NCI-H774 (cell line): Measurements from ENCODE around the gene LIAS.
"Not testable (repeated sequence)": the region's sequence is repeated elsewhere in the genome, so short reads cannot be mapped to it uniquely, and the experiment has no call there.

Source experiments
- DNase-seq: peaks from one replicate; lab custom pipeline; 2025; lab: John Stamatoyannopoulos, UW

LIAS gene

GRCh38 chr4:39458505-39459300, at the start of gene LIAS, which contains the start of gene RPL9:
Gene LIAS (plus strand): TSS chr4:39459056. CDS start chr4:39459118, 62 bp downstream.
Gene RPL9 (minus strand): TSS chr4:39458922. CDS start chr4:39458439, 483 bp downstream.
- peak; percentile 97 for DNase-seq

- no peak for DNase-seq
These were observed 48.4 kb upstream of the LIAS start for GRCh38 chr4:39410415-39410814.

GRCh38 chr4:39411561-39411960, 47.3 kb upstream of the LIAS start:
- not testable (repeated sequence) for DNase-seq

DNA sequence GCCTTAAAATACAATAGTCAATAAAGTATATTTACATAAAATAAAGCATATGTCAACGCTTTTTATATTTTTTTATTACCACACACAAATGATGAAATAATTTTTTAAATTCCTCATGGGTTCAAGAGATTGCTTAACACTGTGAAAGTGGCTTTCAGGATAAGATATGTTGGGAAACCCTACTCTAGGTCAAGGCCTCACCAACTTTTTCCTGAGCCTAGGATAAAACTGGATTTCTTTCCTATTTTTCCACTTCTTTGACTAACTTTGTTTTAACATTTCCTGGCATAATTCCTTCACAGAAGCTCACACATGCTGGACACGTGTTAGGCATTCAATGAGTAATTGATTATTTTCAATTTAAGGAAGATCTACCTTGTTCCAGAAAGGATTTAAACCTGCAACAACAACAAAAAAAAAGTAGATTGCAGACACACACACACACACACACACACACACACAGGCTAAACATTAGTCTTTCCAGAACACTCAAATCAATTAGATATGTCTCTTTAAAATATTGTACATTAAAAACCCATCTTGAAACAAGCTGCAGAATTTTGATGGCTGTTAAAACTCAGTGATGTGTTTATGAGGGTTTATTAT, 43.1 kb upstream of the LIAS start:
- no peak for DNase-seq

GRCh38 chr4:39422247-39422646, 36.6 kb upstream of the LIAS start:
- no peak for DNase-seq

DNA sequence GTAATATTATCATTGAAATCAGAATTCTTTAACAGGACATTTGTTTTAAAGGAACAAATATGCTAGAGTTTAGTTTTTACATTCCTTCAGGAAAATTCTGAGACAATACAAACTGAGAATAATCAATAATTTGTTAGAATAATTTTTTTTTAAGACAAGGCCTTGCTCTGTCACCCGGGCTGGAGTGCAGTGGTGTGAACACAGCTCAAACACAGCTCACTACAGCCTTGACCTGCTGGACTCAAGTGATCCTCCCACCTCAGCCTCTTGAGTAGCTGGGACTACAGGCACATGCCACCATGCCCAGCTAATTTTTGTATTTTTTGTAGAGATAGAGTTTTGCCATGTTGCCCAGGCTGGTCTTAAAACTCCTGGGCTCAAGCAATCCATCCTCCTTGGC, 33.6 kb upstream of the LIAS start:
- not testable (repeated sequence) for DNase-seq

- no peak for DNase-seq
These were observed 32.1 kb upstream of the LIAS start for GRCh38 chr4:39426728-39427127.

GRCh38 chr4:39427520-39428114, 31.2 kb upstream of the LIAS start:
- no peak for DNase-seq

DNA sequence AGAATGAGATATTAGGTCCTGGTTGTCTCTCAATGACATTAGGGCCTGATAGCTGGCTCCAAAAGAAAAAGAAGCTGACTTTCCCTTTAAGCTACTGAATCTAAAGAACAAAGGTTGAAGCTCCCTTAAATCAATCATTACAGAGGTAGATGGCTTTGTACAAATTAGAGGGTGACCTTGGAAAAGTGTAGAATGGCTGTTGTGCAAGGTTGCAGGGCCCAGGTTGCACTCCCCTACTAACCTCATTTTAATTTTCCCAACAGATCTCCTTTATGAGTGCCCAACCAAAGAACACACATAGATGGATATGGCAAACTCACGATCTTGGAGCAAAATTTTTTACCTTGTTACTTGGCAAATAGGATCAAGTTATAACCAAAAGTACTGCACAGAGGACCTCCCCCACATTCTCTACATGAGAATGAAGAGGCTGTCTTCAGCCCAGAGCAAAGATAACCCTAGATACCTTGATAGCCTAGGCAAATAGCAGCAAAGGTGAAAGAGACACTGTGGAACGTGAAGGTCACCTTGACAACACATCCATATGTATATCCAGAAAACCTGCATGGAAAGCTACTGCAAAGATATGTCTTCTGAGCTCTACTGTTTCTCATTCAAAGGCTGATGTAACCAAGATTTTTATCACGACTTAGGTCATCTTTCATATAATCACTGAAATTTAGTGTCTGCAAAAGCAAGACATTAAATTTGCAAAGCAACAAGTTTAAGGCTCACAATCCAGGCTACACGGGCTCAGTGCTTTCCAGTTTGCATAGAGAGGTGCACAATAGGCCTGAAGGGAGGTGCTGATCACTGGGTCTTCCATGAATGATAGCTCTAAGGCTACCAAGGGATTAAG, 29.2 kb upstream of the LIAS start:
- no peak for DNase-seq

- no peak for DNase-seq
These were observed 24.9 kb upstream of the LIAS start for GRCh38 chr4:39433878-39434492.

DNA sequence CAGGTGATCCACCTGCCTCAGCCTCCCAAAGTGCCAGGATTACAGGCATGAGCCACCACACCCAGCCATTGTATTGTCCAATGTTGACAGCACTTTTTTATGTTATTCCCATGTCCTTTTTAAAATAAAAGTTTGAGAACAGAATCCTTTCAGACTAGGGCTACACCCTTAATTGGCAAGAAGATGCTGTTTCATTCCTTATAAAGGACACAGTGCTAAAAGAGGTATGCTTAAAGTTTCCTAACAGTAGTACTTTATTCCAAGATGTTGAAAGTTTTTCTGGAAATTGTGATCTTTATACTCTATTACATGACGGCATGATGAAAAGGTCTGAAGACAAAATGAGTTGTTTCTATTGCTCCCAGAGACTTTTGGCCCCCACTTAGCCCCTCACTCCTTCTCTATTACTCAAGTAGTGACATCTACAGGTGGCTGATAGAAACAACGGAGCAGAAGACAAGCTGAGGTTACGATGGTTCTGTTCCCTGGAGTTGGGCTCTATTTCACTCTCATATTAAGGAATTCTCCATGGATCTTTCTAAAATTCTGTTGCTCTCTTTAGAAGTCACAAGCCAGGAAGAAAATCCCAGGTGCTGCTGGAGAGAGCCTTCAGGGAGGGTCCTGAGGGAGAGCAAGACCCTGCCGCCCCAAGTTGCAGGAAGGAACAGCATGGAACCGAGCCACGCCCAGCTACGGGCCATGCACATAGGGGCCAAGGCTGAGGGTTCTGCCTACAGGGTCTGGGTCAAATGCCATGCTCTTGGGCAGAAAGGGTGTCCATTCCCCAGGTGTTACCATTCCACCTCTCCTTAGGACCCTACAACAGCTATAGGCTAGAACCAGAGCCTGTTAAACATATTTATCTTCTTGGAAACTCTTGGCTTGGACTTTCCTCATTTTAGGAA, 22.9 kb upstream of the LIAS start:
- no peak for DNase-seq

DNA sequence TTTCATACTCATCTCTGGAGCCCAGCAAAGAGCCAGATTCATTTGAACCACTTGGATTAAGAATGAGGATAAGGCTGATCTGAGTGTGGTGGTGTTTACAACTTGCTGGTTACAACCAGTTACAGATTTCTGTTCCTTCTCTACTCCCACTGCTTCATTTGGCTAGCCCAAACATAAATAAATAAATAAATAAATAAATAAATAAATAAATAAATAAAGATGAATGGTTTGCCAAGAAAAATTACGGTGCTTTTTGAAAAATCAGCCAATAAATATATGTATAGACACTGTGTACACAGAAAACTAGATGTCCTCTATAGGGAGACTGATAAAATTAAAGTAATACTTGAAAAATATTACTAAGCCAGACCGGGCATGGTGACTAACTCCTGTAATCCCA, 17.3 kb upstream of the LIAS start:
- no peak for DNase-seq

DNA sequence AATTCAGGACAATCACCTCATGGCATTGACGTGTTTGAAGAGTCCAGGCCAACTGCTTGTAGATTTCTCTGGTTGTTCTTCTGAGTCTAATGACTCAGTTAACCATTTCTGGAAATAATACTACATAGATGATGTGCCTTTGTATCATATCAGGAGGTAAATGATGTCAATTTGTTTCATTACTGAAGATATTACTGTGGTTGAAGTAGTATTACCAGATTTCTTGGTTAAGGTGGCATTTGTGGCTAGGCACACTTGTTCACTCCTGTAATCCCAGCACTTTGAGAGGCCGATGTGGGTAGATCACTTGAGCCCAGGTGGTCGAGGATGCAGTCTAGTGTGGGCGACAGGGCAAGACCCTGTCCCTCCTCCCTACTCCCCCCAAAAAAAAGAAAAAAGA, 15.9 kb upstream of the LIAS start:
- DNase-seq, result no peak

- DNase-seq, result no peak
These were observed 12.4 kb upstream of the LIAS start for GRCh38 chr4:39446483-39446841.

- DNase-seq, result no peak
These were observed 11.8 kb upstream of the LIAS start for GRCh38 chr4:39446842-39447573.

GRCh38 chr4:39450618-39451017, 8.2 kb upstream of the LIAS start:
- DNase-seq, result no peak

DNA sequence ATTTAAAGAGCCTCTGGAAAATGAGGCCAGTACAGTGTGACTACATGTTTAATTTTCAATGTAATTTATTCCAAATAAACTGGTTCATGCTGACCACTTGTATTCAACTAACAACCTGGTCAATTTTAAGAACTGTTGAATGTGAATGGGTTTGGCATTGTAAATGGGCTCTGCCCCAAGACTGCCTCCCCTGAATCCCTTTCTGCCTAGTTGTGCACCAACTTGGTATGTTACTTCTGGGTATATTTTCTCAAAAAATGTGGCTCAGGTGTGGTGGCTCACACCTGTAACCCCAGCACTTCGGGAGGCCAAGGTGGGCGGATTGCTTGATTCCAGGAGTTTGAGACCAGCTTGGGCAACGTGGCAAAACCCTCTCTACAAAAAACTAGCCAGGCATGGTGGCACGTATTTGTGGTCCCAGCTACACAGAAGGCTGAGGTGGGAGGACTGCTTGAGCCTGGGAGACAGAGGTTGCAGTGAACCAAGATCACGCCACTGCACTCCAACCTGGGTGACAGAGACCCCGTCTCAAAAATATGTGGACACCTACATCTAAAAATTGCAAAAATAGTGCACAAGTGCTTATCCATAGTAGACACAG, 7.3 kb upstream of the LIAS start:
- DNase-seq, result no peak

DNA sequence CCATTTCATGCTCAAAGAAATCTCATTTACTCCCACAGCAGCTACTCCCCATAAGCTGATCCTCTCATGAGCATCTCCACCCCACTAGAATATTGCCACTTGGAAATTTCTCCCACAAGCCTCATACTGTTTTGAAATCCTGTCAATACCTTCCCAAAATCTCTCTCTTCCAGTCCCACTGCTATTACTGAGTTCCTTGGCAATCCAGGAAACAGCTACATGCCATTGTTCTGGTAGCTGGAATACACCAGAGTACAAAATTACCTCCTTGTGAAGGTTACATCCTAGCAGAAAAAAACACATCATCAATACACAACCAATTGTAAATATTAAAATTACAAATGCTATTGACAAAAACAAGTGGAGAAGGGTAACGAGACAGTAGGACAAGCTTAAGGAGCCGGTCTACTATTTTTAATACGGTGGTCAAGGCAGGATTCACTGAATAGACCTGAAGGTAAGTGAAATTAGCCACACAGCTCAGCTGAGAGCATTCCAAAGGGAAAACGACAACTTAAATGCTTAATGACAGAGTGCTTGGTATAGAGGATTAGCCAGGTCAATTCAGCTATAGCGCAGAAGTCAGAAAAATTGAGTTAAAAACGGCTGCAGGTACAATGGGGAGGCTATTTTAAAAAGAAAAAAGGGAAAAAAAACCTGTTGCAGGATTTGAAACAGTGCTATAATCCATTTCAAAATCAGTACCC, 6.5 kb upstream of the LIAS start:
- DNase-seq, result no peak
